GM12878 (cell line): ENCODE results near the gene POU6F2. TPM values are rescaled to one million over a fixed set of nuclear protein-coding genes. Genes with fewer than 3 reads are reported as not detected.

Experiments
- ATAC-seq: fragments of 200-7000 bp; cut with Tn5 transposase; 3 replicates; pipeline ENCODE4 v1.9.1; 2020; ENCODE audit warnings: mild to moderate bottlenecking, moderate library complexity
- BruUV-seq: library from RNA; stranded (reverse); fragments of 400-500 nt; replicated peaks from 2 replicates; lab custom pipeline; 2021; lab: Mats Ljungman, UMichigan
- CTCF ChIA-PET: fragments of 300-600 bp; sonication (Branson Sonifier 250); formaldehyde crosslinking; extraction: SDS; loops from one replicate; lab custom pipeline; 2021; ENCODE audit warnings: inconsistent platforms; lab: Yijun Ruan, JAX
- POLR2A ChIA-PET: fragments of 350-600 bp; formaldehyde crosslinking; extraction: SDS; loops from one replicate; lab custom pipeline; 2021; ENCODE audit warnings: inconsistent platforms; lab: Charles Lee
- RAD21 ChIA-PET: fragments of 300-600 bp; sonication (Branson Sonifier 250); formaldehyde crosslinking; loops from one replicate; lab custom pipeline; 2023; ENCODE audit warnings: antibody characterized with exemption; ENCODE audit not compliant: unreplicated experiment; lab: Charles Lee
- SMC1A ChIA-PET: fragments of 300-600 bp; sonication (Branson Sonifier 250); formaldehyde crosslinking; loops from one replicate; lab custom pipeline; 2023; ENCODE audit not compliant: unreplicated experiment, uncharacterized antibody; lab: Charles Lee
- DNase-seq: peaks from one replicate; pipeline ENCODE4 v3.0.0-alpha.2; 2011; ENCODE audit warnings: low read depth, low spot score
- FAIRE-seq: peaks from 3 replicates; lab custom pipeline; 2011; peaks lifted over from hg19 to GRCh38; lab: Jason Lieb, UNC
- H2AFZ ChIP-seq: 2 replicates; pipeline ENCODE4 v1.6.0; 2011; ENCODE audit warnings: low read depth, low read length, control low read depth; ENCODE audit not compliant: control insufficient read depth
- H3K27ac ChIP-seq: 2 replicates; pipeline ENCODE4 v1.5.1; 2011; ENCODE audit warnings: control low read depth; ENCODE audit not compliant: control insufficient read depth, insufficient read depth
- H3K27me3 ChIP-seq, 2 experiments: replicated peaks in 1 of 2; 2 replicates each; pipeline versions ENCODE4 v1.6.0 to v1.6.1; 2011; ENCODE audit warnings: low read length in 1 of 2; ENCODE audit not compliant: control insufficient read depth in 2 of 2, insufficient read depth in 2 of 2
- H3K36me3 ChIP-seq, 2 experiments: 2 replicates each; pipeline ENCODE4 v1.5.1; 2011; ENCODE audit warnings: low read length in 1 of 2; ENCODE audit not compliant: control insufficient read depth in 2 of 2, insufficient read depth in 2 of 2
- H3K4me1 ChIP-seq: 2 replicates; pipeline ENCODE4 v1.6.1; 2011; ENCODE audit warnings: mild to moderate bottlenecking, low read length, moderate library complexity, mixed read lengths; ENCODE audit not compliant: control insufficient read depth, insufficient read depth
- H3K4me2 ChIP-seq: 2 replicates; pipeline ENCODE4 v1.6.0; 2011; ENCODE audit warnings: control low read depth; ENCODE audit not compliant: control insufficient read depth, insufficient read depth
- H3K4me3 ChIP-seq: fragments of 200-600 bp; sonication (generic); 2 replicates; pipeline ENCODE4 v1.5.1; 2016
- H3K79me2 ChIP-seq: 2 replicates; pipeline ENCODE4 v1.6.0; 2011; ENCODE audit warnings: low read length; ENCODE audit not compliant: control insufficient read depth, insufficient read depth
- H3K9ac ChIP-seq: 2 replicates; pipeline ENCODE4 v1.8.0; 2011; ENCODE audit warnings: low read length, control low read depth, mixed read lengths; ENCODE audit not compliant: control insufficient read depth, insufficient read depth
- H3K9me3 ChIP-seq: replicated peaks from 3 replicates; pipeline ENCODE4 v1.5.1; 2011; ENCODE audit warnings: mild to moderate bottlenecking, low read length; ENCODE audit not compliant: control insufficient read depth, insufficient read depth
- H4K20me1 ChIP-seq: 2 replicates; pipeline ENCODE4 v1.6.0; 2011; ENCODE audit not compliant: control insufficient read depth, insufficient read depth
- CBX3 ChIP-seq: fragments of 200-600 bp; sonication (generic); IDR thresholded peaks from 2 replicates; pipeline ENCODE4 v1.6.1; 2016; ENCODE audit warnings: low read depth, borderline replicate concordance
- GABPA ChIP-seq: IDR thresholded peaks from 2 replicates; pipeline ENCODE4 v1.6.1; 2014; ENCODE audit warnings: antibody characterized with exemption, low read depth, mild to moderate bottlenecking, inconsistent platforms
- HDAC2 ChIP-seq: fragments of 200-600 bp; sonication (generic); IDR thresholded peaks from 2 replicates; pipeline ENCODE4 v1.6.1; 2017
- RB1 ChIP-seq: fragments of 450-650 bp; formaldehyde crosslinking; IDR thresholded peaks from 2 replicates; pipeline ENCODE4 v1.6.1; 2017; ENCODE audit warnings: mild to moderate bottlenecking, borderline replicate concordance
- ZNF217 ChIP-seq: fragments of 450-650 bp; IDR thresholded peaks from 2 replicates; pipeline ENCODE4 v1.6.1; 2017; ENCODE audit warnings: antibody characterized with exemption, mild to moderate bottlenecking
- WGBS: methylation state at CpG from one replicate; pipeline ENCODE4 v1.1.6; 2016; ENCODE audit warnings: low lambda C conversion rate; ENCODE audit not compliant: insufficient replicate concordance, insufficient coverage; ENCODE audit errors: missing lambda C conversion rate; 5-methylcytosine and 5-hydroxymethylcytosine counted together
- in situ Hi-C: fragments of 300-500 bp; cut with MboI; formaldehyde crosslinking; loops from 9 replicates; pipeline ENCODE4 v1.14.3; 2018; ENCODE audit warnings: mixed read lengths
- intact Hi-C: fragments of 100-400 bp; cut with micrococcal nuclease; formaldehyde crosslinking; loops from one replicate; pipeline ENCODE4 v1.14.2; 2022; ENCODE audit not compliant: unreplicated experiment
- polyA plus RNA-seq, 11 experiments: library from polyadenylated mRNA; depleted of rRNA in 4 of 11; unstranded in 6 of 11; stranded (reverse) in 5 of 11; fragments of >200 nt; fragmentation: Nextera tagmentation in 4 of 11; fragmentation: Illumina TruSeq in 1 of 11; extraction: Ambion mirVana in 4 of 11; extraction: Trizol in 1 of 11; gene quantifications; 1 replicate in 1 of 11; 2 replicates in 10 of 11; pipeline versions ENCODE4 v1.2.1 to v1.2.3, GENCODE V29; 2011 to 2016; ENCODE audit warnings: inconsistent platforms in 2 of 11, missing spikeins in 2 of 11, low read depth in 1 of 11
- total RNA-seq, 4 experiments: library from RNA; depleted of rRNA in 3 of 4; stranded (reverse); fragments of >200 nt in 3 of 4; fragmentation: Illumina TruSeq in 1 of 4; extraction: Trizol in 1 of 4; gene quantifications; 2 replicates each; pipeline versions ENCODE4 v1.2.1 to v1.2.3, GENCODE V29; 2013 to 2021
- TF ChIP-seq, protein P1 (sequence below): fragments of 450-650 bp; IDR thresholded peaks from 2 replicates; pipeline ENCODE4 v1.6.1; 2017; ENCODE audit warnings: mild to moderate bottlenecking, low read depth, inconsistent platforms; ENCODE audit not compliant: poor library complexity, severe bottlenecking

Gene POU6F2
- total and polyA plus RNA-seq, 10 of the 15 experiments (the other 5 are each of a cell fraction or from before 2014, with no cell fraction given), result 0.10 TPM; not detected in 9

DNA sequence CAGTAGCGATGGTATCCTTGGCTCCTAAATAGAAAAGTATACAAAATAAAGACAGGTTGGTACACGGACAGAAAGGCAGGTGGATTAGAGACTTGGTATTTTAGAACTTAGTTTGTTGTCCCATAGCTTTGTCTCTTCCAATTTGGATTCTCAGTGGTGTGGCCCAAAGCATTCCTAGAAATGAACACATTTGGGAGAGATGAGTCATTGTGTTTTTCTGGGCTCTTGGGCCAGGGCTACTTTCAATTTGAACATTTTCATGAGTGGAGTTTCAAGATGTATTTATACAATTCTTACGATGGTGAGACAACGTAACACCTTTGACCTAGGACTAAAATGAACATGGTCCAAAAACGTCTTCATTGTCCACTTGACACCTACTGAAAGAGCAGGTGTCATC lies 363.4 kb downstream of the POU6F2 start:
- no peaks in the 10 kb centered on the region for H3K27me3 ChIP-seq
- ChIA-PET POLR2A (no interaction called here), CTCF (interaction anchor here (0.9 kb wide), 1 partner anchor 9 kb away, joined by 3 read pairs; no protein-coding TSS in a partner anchor), RAD21 (interaction anchor here (0.8 kb wide), 1 partner anchor 74 kb away, joined by 3 read pairs; no protein-coding TSS in a partner anchor), SMC1A (interaction anchor here (0.8 to 2.3 kb wide), 4 partner anchors 9 to 29 kb away, joined by 3 to 11 read pairs (median 4); no protein-coding TSS in a partner anchor)
- in situ Hi-C loops, result no loop called here
- FAIRE-seq (no peak), DNase-seq (no peak), ATAC-seq (no peak)
- H3K36me3 ChIP-seq, result no peaks in the 10 kb centered on the region
- TF ChIP-seq ZNF217, result no peak
- no peak for TF ChIP-seq RB1
- no peak for TF ChIP-seq HDAC2
- no peak for TF ChIP-seq CBX3
- no peak for TF ChIP-seq GABPA
- TF ChIP-seq, protein P1, sequence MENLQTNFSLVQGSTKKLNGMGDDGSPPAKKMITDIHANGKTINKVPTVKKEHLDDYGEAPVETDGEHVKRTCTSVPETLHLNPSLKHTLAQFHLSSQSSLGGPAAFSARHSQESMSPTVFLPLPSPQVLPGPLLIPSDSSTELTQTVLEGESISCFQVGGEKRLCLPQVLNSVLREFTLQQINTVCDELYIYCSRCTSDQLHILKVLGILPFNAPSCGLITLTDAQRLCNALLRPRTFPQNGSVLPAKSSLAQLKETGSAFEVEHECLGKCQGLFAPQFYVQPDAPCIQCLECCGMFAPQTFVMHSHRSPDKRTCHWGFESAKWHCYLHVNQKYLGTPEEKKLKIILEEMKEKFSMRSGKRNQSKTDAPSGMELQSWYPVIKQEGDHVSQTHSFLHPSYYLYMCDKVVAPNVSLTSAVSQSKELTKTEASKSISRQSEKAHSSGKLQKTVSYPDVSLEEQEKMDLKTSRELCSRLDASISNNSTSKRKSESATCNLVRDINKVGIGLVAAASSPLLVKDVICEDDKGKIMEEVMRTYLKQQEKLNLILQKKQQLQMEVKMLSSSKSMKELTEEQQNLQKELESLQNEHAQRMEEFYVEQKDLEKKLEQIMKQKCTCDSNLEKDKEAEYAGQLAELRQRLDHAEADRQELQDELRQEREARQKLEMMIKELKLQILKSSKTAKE, result no peak
- no peak overlapping the region for H3K9ac ChIP-seq
- H2AFZ ChIP-seq, result no peak overlapping the region
- H3K79me2 ChIP-seq, result no peaks in the 10 kb centered on the region
- intact Hi-C loops, result no loop called here
- WGBS, result 15% methylated on average over 5 of the region's 5 CpGs
- no TSS peak for BruUV-seq
- no peak overlapping the region for H3K4me3 ChIP-seq
- no peak overlapping the region for H3K4me2 ChIP-seq
- H3K4me1 ChIP-seq, result no peaks in the 10 kb centered on the region
- no peak overlapping the region for H3K27ac ChIP-seq
- no peaks in the 10 kb centered on the region for H4K20me1 ChIP-seq
- no peaks in the 10 kb centered on the region for H3K9me3 ChIP-seq
